HG03135 (cell line): Measurements from ENCODE around the gene CDC123.
"Not testable (repeated sequence)": the region's sequence is repeated elsewhere in the genome, so short reads cannot be mapped to it uniquely, and the experiment has no call there.

Experiments
- ATAC-seq: cut with Tn5 transposase; IDR thresholded peaks from one replicate; pipeline ENCODE4 v1.9.1; 2021; ENCODE audit warnings: mild to moderate bottlenecking, moderate library complexity; ENCODE audit not compliant: unreplicated experiment

Gene CDC123

GRCh38 chr10:12189426-12189825, 6.6 kb upstream of the CDC123 start:
- ATAC-seq: no peak

GRCh38 chr10:12191715-12192114, 4.3 kb upstream of the CDC123 start:
- no peak for ATAC-seq

- no peak for ATAC-seq
Measured at GRCh38 chr10:12193193-12193592, 2.8 kb upstream of the CDC123 start.

GRCh38 chr10:12194752-12195271, 1.2 kb upstream of the CDC123 start:
- ATAC-seq: no peak

GRCh38 chr10:12195281-12195602, 746 bp upstream of the CDC123 start:
- ATAC-seq: peak; percentile 22

GRCh38 chr10:12196531-12197211, 683 bp downstream of the CDC123 start:
- ATAC-seq: no peak

GRCh38 chr10:12198156-12198555, 2.2 kb downstream of the CDC123 start:
- ATAC-seq: no peak

GRCh38 chr10:12200850-12201249, 4.9 kb downstream of the CDC123 start:
- ATAC-seq: no peak

GRCh38 chr10:12201543-12201942, 5.6 kb downstream of the CDC123 start:
- no peak for ATAC-seq

GRCh38 chr10:12202226-12202625, 6.2 kb downstream of the CDC123 start:
- no peak for ATAC-seq

GRCh38 chr10:12205082-12205481, 9.1 kb downstream of the CDC123 start:
- no peak for ATAC-seq

GRCh38 chr10:12207114-12207513, 11.1 kb downstream of the CDC123 start:
- ATAC-seq: no peak

- no peak for ATAC-seq
Measured at GRCh38 chr10:12208460-12208859, 12.5 kb downstream of the CDC123 start.

GRCh38 chr10:12212454-12212853, 16.5 kb downstream of the CDC123 start:
- no peak for ATAC-seq

- ATAC-seq: no peak
Measured at GRCh38 chr10:12213621-12214020, 17.6 kb downstream of the CDC123 start.

- no peak for ATAC-seq
Measured at GRCh38 chr10:12214093-12214492, 18.1 kb downstream of the CDC123 start.

- ATAC-seq: no peak
Measured at GRCh38 chr10:12214763-12215218, 18.8 kb downstream of the CDC123 start.

GRCh38 chr10:12218991-12219390, 23.0 kb downstream of the CDC123 start:
- no peak for ATAC-seq

- no peak for ATAC-seq
Measured at GRCh38 chr10:12221323-12222298, 25.6 kb downstream of the CDC123 start.

GRCh38 chr10:12225444-12225843, 29.5 kb downstream of the CDC123 start:
- ATAC-seq: no peak

GRCh38 chr10:12226438-12226837, 30.4 kb downstream of the CDC123 start:
- not testable (repeated sequence) for ATAC-seq

- no peak for ATAC-seq
Measured at GRCh38 chr10:12228851-12229250, 32.9 kb downstream of the CDC123 start.
